NCI-H146 treated with DMSO at 0.1 percent for 48 hours (cell line): ENCODE data around the gene NTSR1.

Experiments
- DNase-seq: peaks from one replicate; lab custom pipeline; 2025; ENCODE audit not compliant: unreplicated experiment; lab: John Stamatoyannopoulos, UW

Gene NTSR1

DNA sequence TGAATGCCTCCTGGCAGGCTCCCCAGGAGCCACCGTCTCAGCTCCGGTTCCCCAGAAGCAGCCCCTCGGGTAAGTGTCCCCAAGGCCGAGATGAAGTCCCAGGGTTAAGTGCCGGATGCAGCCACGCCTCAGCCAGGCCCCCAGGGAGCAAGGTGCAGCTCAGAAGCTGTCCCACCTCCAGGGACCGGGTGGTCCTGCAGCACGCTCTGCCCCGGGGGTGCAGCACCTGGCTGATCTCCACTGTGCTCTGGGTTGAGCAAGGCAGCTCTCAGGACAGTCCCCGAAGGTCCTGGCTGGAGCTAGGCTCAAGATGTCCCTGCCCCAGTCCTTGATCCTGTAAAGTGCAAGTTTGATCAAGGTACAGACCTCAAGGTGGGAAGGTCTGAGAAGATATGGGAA is 15.1 kb upstream of the NTSR1 start:
- no peak for DNase-seq

DNA sequence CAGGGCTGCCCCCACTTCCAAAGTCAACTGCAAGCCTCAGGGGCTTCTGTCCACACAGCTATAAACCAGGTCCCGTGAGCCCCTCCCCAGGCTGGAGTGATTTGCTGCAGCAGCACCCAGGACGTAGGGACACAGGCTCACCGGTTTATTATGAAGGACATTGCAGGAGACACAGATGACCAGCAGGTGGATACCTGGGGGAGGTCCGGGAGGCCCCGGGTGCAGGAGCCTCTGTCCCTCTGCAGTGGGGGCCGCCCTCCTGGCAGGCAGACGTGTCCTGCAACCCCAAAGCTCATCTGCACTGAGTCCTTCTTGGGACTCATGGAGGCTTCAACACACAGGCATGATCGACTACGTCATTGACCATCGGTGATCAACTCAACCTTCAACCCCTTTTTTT is 14.5 kb upstream of the NTSR1 start:
- DNase-seq = no peak

DNA sequence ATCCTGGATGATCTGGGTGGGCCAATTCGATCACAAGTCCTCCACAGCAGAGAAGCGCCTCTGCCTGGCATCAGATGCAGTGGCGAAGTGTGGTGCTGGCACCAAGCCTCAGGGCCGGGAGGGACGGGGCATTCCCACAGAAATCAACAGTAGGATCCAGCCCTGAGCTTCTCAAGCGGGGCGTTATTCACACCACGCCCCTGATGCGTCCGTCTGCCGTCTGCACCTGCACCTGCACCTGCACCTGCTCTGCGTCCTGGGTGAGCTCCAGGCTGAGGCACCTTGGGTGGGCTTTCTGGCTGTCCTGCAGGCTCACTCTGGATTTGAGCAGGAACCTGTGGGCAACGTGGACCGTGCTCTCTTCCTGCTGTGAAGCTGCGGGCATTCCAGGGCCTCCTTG is 13.8 kb upstream of the NTSR1 start:
- DNase-seq = no peak

DNA sequence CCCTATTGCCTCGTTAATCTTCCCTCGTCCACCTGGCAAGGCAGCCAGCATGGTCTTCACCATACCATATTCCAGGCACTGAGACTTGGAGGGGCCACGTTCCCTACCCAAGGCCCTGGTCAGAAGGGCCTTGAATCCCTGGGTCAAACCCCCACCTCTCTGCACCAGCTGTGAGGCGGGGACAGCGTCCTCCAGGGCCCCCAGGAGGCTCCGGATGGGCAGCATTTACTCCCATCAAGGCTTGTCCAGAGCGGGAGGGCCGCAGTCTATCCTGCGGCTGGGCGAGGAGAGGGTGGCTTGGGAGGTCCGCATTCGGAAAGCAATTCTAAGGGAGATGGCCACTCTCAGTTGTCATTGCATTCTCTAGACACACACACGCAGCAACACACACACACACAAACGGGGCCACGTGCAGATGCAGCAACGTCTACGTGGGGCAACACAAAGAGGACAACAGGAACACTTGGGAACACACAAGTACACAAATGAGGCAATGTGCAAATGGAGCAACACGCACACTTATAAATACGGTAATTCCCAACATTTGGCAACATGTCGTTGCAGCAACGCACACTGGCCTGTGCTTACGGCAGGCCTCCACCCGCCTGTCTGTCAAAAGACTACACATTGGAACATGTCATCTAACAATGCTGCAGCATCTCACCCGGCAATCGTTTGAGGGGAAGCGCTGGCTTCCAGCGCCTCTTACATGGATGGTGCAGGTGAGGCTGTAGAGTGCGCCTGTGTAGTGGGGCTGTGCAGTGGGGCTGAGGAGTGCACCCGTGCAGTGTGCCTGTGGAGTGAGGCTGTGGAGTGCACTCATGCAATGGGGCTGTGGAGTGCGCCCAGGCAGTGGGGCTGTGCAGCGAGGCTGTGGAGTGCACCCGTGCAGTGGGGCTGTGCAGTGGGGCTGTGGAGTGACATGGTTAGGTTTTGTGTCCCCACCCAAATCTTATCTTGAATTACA is 12.9 kb upstream of the NTSR1 start:
- no peak for DNase-seq

DNA sequence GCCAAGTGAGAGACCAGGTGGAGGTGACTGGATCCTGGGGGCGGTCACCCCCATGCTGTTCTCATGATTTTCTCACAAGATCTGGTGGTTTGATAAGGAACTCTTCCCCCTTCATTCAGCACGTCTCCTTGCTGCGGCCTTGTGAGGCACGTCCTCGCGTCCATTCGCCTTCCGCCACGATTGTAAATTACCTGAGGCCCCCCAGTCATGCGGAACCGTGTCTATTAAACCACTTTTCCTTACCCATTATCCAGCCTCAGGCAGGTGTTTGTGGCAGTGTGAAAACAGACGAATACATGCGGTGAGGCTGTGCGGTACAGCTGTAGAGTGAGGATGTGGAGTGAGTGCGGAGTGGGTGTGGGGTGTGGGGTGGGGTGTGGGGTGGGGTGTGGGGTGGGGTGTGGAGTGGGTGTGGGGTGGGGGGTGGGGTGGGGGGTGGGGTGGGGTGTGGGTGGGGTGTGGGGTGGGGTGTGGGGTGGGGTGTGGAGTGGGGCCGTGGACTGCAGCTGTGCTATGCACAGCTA is 12.1 kb upstream of the NTSR1 start:
- no peak for DNase-seq

DNA sequence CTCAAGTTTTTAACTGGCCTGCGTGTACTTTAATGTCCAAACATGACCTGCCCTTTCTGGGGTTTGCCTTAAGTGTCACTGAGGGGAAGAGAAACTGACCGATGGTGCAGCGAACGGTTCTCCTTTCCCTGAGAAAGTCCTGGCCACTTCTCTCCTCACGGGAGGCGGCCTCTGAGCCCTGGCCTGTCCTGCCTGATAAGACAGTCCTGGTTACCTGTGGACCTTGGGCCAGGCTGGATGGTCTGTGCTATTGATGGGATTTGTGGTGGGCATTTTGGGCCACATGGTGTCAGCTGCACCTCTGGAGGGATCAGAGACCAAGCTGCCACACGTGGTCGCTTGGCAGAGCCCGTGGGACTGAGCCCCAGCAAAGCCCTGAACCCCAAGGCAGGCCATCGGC is 11.6 kb upstream of the NTSR1 start:
- DNase-seq = no peak

GRCh38 chr20:62697468-62697912 is 11.1 kb upstream of the NTSR1 start:
- DNase-seq = no peak

GRCh38 chr20:62698231-62698630 is 10.4 kb upstream of the NTSR1 start:
- DNase-seq = no peak

- no peak for DNase-seq
Observed at GRCh38 chr20:62699296-62699695, 9.3 kb upstream of the NTSR1 start.

DNA sequence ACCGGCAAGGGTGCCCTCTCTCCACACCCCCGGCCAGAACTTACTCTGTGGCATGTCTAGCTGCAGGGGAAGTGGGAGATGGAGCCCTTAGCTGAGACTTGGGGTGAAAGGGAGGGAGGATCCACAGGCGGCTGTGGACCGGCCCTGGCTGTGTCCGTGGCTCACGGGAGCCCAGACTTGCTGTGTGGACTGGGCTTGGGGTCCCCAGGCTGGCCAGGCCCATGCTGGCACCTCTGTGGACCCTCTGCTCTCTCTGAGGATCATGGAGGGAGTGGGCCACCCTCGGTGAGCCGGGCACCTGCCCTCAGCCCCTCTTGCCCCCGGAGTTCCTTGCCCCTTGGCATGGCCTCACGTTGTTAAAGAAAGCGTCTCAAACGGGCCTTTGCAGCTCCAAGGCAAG is 8.9 kb upstream of the NTSR1 start:
- no peak for DNase-seq

DNA sequence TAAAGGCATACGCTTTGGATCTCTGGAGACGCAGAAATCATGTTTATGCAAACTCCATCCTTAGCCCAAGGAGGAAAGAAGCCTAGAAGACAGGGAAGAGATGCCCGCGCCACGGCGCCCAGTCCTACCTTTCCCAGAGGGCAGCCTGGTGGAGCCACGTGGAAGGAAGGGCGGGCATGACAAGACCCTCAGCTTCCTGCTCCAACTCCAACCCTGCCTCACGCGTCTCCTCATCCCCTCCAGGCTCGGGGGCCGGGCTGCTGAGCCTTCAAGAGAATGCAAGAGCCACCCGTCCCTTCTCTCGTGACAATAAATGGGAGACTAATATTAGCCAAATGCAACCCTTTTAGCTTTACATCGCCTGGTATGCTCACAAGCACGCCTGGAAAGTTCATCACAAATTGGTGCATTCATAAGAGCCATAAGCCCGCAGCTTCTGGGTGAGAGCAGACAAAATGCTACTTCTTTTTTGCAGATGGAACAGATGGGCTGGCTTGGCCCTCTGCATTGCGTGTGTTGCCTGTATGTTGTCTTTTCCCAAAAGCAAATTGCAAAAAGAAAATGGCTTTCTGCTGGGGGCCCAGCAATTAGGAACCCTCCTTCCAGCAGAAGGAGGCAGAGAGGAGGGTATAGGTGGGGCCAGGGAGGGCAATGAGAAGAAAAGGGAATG is 8.2 kb upstream of the NTSR1 start:
- DNase-seq = no peak

- no peak for DNase-seq
Observed at GRCh38 chr20:62701161-62702012, 7.2 kb upstream of the NTSR1 start.

DNA sequence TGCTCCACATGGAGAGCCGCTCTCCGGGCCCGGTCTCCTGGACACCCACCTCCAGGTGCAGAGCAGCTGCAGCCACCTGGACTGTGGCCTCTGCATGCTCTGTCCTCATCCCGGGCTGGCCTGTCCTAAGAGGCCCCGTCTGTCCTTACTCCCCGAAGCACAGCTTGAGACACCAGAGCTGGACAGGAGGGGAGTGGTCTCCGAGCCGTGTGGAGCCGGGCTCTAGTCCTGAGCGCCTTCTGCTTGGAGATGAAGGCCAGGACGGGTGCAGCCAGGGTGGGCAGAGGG is 6.7 kb upstream of the NTSR1 start:
- DNase-seq = no peak

GRCh38 chr20:62702895-62703852 is 5.5 kb upstream of the NTSR1 start:
- peak; percentile 44 for DNase-seq

GRCh38 chr20:62703853-62704228 is 4.8 kb upstream of the NTSR1 start:
- no peak for DNase-seq

GRCh38 chr20:62704341-62704948 is 4.2 kb upstream of the NTSR1 start:
- DNase-seq = no peak

GRCh38 chr20:62705627-62706026 is 3.0 kb upstream of the NTSR1 start:
- no peak for DNase-seq

GRCh38 chr20:62706344-62706743 is 2.3 kb upstream of the NTSR1 start:
- no peak for DNase-seq

DNA sequence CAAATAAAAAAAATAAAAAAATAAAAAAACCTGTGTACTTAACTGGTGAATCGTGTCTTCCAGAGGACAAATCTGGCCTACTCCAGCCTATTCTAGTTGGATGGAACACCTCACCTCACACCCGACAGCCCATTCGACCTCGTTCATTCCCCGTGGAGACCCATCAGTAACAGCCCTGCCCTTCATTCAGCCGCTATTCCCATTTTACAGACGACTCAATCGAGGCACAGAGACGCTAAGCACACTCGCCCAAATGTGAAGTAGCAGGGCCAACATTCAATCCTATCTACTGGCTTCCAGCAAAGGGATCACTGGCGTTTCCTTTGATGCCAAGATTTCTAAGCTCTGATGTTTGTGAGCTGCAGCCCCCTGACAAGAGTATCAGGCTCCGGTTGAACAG is 1.8 kb upstream of the NTSR1 start:
- no peak for DNase-seq
